ENCODE measurements around the gene CHCHD3.
"Not testable (repeated sequence)": the region's sequence is repeated elsewhere in the genome, so short reads cannot be mapped to it uniquely, and the experiment has no call there.

The CHCHD3 gene

DNA sequence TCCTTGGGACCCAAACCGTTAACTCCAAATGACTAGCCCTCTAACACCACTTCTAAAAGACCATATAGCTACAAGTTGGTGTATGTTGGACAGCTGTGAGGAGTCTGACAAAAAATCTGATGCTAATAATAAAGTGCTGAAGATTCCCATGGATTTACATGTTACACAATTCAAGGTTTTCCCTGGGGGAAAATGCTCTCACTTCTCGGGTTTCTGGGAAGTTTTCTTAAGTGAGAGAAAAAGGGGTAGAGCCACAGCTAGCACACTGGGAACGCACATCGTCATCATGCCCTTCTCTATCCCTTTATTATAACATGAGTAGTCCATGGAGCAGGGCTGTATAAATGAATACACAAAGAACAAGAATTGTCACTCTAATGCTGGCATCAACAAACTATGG is 162.1 kb downstream of the CHCHD3 start:
- H3K27ac ChIP-seq = no peak overlapping the region
- no peak overlapping the region for H3K9ac ChIP-seq
- no peak overlapping the region for H3K4me3 ChIP-seq
- TF ChIP-seq Cebpa-rat (IDR thresholded peaks at IDR 0.05) = no peak
- H3K36me3 ChIP-seq = peaks cover 8 to 65% (median 26%) of the 10 kb centered on the region in 11 experiments; a peak in 21 of 22 replicates
- peaks cover 0 to 3% (median 0%) of the 10 kb centered on the region in 11 experiments; a peak in 1 of 22 replicates for H3K9me3 ChIP-seq (replicated peaks in 1 of 11)
- H3K4me1 ChIP-seq = no peaks in the 10 kb centered on the region
- H3K4me2 ChIP-seq = no peak overlapping the region
- no peaks in the 10 kb centered on the region for H3K27me3 ChIP-seq
- peaks cover 0 to 7% (median 0%) of the 10 kb centered on the region in 11 experiments; a peak in 1 of 22 replicates for H4K20me1 ChIP-seq

DNA sequence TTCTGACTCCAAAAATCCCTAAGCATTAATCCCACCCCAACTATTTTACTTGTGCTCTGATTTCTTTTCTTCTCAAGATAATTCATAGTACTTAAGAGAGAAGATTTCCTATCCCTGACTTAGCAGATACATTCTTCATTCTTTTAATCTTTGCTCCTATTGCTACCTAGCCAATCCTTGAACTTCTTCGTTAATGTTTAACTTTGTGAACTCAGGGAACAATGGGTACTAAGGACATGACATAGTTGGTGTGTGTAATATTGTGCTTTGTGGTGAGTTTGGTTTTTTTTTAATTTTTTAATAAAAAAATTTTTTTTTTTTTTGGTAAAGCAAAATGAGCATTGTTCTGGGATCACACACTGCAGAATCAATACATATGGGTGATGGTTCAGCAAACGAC is 166.2 kb downstream of the CHCHD3 start:
- no peak overlapping the region for H3K27ac ChIP-seq
- H3K4me2 ChIP-seq = no peak overlapping the region
- no peak overlapping the region for H3K9ac ChIP-seq
- peaks cover 0 to 2% (median 0%) of the 10 kb centered on the region in 11 experiments; a peak in 1 of 22 replicates for H4K20me1 ChIP-seq
- H3K4me1 ChIP-seq = no peaks in the 10 kb centered on the region
- no peak for TF ChIP-seq Cebpa-rat (IDR thresholded peaks at IDR 0.05)
- H3K36me3 ChIP-seq = peaks cover 24 to 83% (median 49%) of the 10 kb centered on the region in 11 experiments
- peaks cover 0 to 17% (median 5%) of the 10 kb centered on the region in 11 experiments; a peak in 7 of 22 replicates for H3K9me3 ChIP-seq (replicated peaks in 1 of 11)
- H3K27me3 ChIP-seq = no peaks in the 10 kb centered on the region
- no peak overlapping the region for H3K4me3 ChIP-seq

DNA sequence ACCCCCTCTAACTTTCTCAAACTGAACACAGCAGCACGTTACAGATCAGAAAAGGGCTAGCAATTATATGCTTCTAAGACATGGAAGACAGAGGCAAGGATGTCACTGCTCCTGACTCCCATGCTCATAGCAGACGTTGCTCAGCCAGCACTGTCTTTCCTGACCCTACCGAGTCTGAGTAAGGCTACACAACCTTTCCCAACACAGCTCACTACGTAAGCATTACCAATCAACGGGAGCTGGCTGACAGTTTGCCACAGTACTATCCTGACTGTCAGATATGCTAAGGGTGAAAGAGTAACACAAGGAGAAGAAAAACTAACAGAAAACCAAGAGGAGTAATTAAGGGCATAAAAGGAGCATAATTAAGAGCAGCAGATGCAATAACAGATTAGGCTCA is 171.2 kb downstream of the CHCHD3 start:
- H4K20me1 ChIP-seq = peaks cover 0 to 33% (median 0%) of the 10 kb centered on the region in 11 experiments; a peak in 3 of 22 replicates
- H3K9ac ChIP-seq = no peak overlapping the region
- no peak overlapping the region for H3K27ac ChIP-seq
- no peak overlapping the region for H3K4me2 ChIP-seq
- no peak for TF ChIP-seq Cebpa-rat (IDR thresholded peaks at IDR 0.05)
- H3K36me3 ChIP-seq = peaks cover 33 to 83% (median 54%) of the 10 kb centered on the region in 11 experiments
- peaks cover 0 to 17% (median 5%) of the 10 kb centered on the region in 11 experiments; a peak in 7 of 22 replicates for H3K9me3 ChIP-seq (replicated peaks in 1 of 11)
- no peak overlapping the region for H3K4me3 ChIP-seq
- no peaks in the 10 kb centered on the region for H3K27me3 ChIP-seq
- no peaks in the 10 kb centered on the region for H3K4me1 ChIP-seq

DNA sequence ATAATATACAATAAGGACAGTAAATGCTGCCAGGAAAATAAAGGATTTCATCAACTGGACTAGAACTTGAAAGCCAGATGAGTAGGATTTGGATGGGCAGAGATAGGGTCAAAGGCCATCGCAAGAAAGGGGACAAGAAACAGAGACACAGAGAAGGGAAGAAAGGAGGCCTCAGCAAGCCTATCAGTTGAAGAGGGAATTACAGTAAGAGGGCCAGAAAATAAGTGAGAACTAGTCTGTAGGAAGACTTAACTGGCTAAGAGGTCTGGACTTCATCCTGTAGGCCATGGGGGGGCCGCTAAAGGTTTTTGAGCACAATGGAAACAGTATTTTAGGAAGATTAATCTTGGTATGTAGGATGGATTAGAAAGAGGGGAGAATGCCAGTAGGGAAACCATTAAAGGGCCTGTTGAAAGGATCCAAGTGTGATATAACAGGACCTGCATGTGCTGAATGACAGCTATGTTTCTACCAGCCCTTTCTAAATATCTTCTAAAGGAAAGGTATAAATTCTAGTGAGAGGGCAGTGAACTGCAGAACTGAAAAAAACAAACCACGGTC is 174.4 kb downstream of the CHCHD3 start:
- Histone ChIP-seq H4K20me1 (peaks cover 0 to 33% (median 0%) of the 10 kb centered on the region in 11 experiments; a peak in 3 of 22 replicates), H3K4me1 (no peaks in the 10 kb centered on the region), H3K4me3 (no peak overlapping the region), H3K27ac (no peak overlapping the region), H3K9ac (no peak overlapping the region), H3K9me3 (replicated peaks in 1 of 11) (peaks cover 5 to 22% (median 17%) of the 10 kb centered on the region in 11 experiments; a peak in 18 of 22 replicates), H3K4me2 (no peak overlapping the region), H3K36me3 (peaks cover 38 to 75% (median 49%) of the 10 kb centered on the region in 11 experiments), H3K27me3 (no peaks in the 10 kb centered on the region)
- no peak for TF ChIP-seq Cebpa-rat (IDR thresholded peaks at IDR 0.05)

DNA sequence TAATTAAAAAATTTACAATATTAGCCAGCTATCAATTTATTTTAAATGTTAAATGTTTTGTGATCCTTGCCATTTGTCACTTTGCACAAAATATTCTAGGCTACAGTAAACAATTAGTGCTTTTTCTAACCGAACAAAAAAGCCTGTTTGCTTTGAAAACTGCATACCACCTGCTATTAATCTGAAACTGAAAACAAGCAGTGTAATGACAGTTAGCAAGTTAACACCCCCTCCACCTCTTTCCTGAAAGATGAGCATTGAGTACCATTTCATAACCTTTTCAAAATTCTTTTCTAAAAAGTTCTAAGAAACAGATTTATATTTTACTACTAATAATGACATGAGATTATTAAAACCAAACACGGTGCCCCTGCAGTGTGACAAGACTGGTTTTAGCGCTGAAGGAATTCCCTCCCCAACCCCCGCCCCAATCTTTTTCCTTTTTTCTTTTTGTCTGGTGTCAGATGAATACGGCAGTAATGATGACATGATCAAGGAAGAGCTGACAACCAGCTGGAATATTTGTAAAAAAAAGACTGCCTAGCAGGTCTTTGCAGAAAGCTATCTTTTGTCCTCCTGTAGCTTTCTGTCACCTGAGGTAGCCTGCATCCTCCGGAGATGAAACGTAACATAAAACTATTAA is 175.6 kb downstream of the CHCHD3 start:
- Histone ChIP-seq H3K36me3 (peaks cover 33 to 65% (median 38%) of the 10 kb centered on the region in 11 experiments), H3K9me3 (replicated peaks in 1 of 11) (peaks cover 5 to 22% (median 17%) of the 10 kb centered on the region in 11 experiments; a peak in 17 of 22 replicates), H3K27me3 (no peaks in the 10 kb centered on the region), H3K9ac (no peak overlapping the region), H4K20me1 (peaks cover 0 to 33% (median 0%) of the 10 kb centered on the region in 11 experiments; a peak in 3 of 22 replicates), H3K4me2 (no peak overlapping the region), H3K4me1 (no peaks in the 10 kb centered on the region), H3K27ac (no peak overlapping the region), H3K4me3 (no peak overlapping the region)
- TF ChIP-seq Cebpa-rat (IDR thresholded peaks at IDR 0.05) = no peak

DNA sequence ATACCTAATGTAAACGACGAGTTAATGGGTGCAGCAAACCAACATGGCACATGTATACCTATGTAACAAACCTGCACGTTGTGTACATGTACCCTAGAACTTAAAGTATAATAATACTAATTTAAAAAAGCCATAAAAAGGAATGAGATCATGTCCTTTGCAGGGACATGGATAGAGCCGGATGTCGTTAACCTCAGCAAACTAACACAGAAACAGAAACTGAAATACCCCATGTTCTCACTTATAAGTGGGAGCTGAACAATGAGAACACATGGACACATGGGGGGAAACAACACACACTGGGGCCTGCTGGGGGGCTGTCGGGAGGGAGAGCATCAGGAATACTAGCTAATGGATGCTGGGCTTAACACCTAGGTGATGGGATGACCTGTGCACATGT is 176.8 kb downstream of the CHCHD3 start:
- H3K9ac ChIP-seq, H3K4me1 ChIP-seq, H3K4me2 ChIP-seq, H3K27me3 ChIP-seq, H3K4me3 ChIP-seq, H3K27ac ChIP-seq: not testable (repeated sequence)
- peaks cover 5 to 22% (median 17%) of the 10 kb centered on the region in 11 experiments; a peak in 17 of 22 replicates for H3K9me3 ChIP-seq (replicated peaks in 1 of 11)
- peaks cover 0 to 26% (median 0%) of the 10 kb centered on the region in 11 experiments; a peak in 3 of 22 replicates for H4K20me1 ChIP-seq
- peaks cover 32 to 65% (median 41%) of the 10 kb centered on the region in 11 experiments for H3K36me3 ChIP-seq

DNA sequence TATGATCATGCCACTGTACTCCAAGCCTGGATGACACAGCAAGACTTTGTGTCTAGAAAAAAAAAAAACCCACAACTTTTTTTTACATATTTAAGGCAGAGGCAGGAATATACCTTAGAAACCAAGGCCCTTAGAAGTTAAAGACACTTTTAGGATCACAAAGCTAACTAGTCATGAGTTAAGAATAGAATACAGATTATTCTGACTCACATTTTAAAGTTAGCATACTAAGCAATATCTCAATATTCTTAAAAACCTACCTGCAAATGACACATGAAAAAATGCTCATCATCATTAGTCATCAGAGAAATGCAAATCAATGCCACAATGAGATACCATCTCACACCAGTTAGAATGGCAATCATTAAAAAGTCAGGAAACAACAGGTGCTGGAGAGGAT is 177.7 kb downstream of the CHCHD3 start:
- Histone ChIP-seq H4K20me1 (peaks cover 0 to 17% (median 0%) of the 10 kb centered on the region in 11 experiments; a peak in 3 of 22 replicates), H3K9me3 (replicated peaks in 1 of 11) (peaks cover 5 to 22% (median 17%) of the 10 kb centered on the region in 11 experiments; a peak in 19 of 22 replicates)
- TF ChIP-seq Cebpa-rat (IDR thresholded peaks at IDR 0.05) = no peak

DNA sequence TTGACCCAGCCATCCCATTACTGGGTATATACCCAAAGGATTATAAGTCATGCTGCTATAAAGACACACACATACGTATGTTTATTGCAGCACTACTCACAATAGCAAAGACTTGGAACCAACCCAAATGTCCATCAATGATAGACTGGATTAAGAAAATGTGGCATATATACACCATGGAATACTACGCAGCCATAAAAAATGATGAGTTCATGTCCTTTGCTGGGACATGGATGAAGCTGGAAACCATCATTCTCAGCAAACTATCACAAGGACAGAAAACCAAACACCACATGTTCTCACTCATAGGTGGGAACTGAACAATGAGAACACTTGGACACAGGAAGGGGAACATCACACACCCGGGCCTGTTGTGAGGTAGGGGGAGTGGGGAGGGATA is 179.6 kb downstream of the CHCHD3 start:
- H3K27me3 ChIP-seq = not testable (repeated sequence)

More for the DNA sequence above, 177.7 kb downstream of the CHCHD3 start:
- H3K4me2 ChIP-seq = no peak overlapping the region
- H3K4me3 ChIP-seq = no peak overlapping the region
- no peaks in the 10 kb centered on the region for H3K27me3 ChIP-seq
- H3K27ac ChIP-seq = no peak overlapping the region
- H3K9ac ChIP-seq = no peak overlapping the region
- no peaks in the 10 kb centered on the region for H3K4me1 ChIP-seq
- H3K36me3 ChIP-seq = peaks cover 25 to 66% (median 38%) of the 10 kb centered on the region in 11 experiments

DNA sequence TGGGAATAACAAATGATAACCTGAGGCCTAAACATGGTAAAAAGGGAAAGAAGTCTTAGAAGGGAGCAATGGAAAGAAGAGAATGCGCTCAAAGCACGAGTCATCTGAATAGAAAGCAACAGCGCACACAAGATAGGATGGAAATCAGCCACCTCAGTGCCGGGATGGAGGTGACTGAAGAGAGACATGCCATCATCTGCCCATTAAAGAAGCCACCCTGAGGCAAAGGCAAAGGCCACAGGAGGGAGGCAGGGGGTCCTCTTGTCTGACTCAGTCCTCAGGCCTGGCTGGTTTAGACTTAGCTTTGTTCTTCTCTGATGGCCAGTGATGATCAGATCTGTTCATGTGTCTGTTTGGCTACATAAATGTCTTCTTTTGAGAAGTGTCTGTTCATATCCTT is 180.6 kb downstream of the CHCHD3 start:
- Histone ChIP-seq H3K27me3 (no peaks in the 10 kb centered on the region), H3K9ac (no peak overlapping the region), H3K4me3 (no peak overlapping the region), H3K36me3 (peaks cover 36 to 72% (median 41%) of the 10 kb centered on the region in 11 experiments), H3K4me1 (no peaks in the 10 kb centered on the region), H3K27ac (no peak overlapping the region), H4K20me1 (no peaks in the 10 kb centered on the region), H3K9me3 (replicated peaks in 1 of 11) (peaks cover 5 to 31% (median 19%) of the 10 kb centered on the region in 11 experiments; a peak in 21 of 22 replicates), H3K4me2 (no peak overlapping the region)
- no peak for TF ChIP-seq Cebpa-rat (IDR thresholded peaks at IDR 0.05)

More for the DNA sequence above, 179.6 kb downstream of the CHCHD3 start:
- H3K9ac ChIP-seq, H3K4me3 ChIP-seq, H3K4me2 ChIP-seq, H3K4me1 ChIP-seq, H3K27ac ChIP-seq, H4K20me1 ChIP-seq: not testable (repeated sequence)
- H3K9me3 ChIP-seq (replicated peaks in 1 of 11) = peaks cover 5 to 31% (median 19%) of the 10 kb centered on the region in 11 experiments; a peak in 20 of 22 replicates
- H3K36me3 ChIP-seq = peaks cover 27 to 63% (median 39%) of the 10 kb centered on the region in 11 experiments
